GM12874 (cell line): ENCODE measurements around the gene SEZ6L.

Source experiments
- CTCF ChIP-seq: IDR thresholded peaks from 2 replicates; pipeline ENCODE4 v1.5.1; 2011; ENCODE audit warnings: low read depth, mild to moderate bottlenecking, control low read depth, low read length, moderate library complexity; ENCODE audit not compliant: insufficient read depth

SEZ6L gene

GRCh38 chr22:26285632-26286031, 116.4 kb downstream of the SEZ6L start:
- TF ChIP-seq CTCF, result no peak

GRCh38 chr22:26286091-26286820, 117.0 kb downstream of the SEZ6L start:
- no peak for TF ChIP-seq CTCF

- TF ChIP-seq CTCF, result no peak
Measured at GRCh38 chr22:26287382-26288225, 118.3 kb downstream of the SEZ6L start.

- no peak for TF ChIP-seq CTCF
Measured at GRCh38 chr22:26289611-26290101, 120.4 kb downstream of the SEZ6L start.

GRCh38 chr22:26291940-26292666, 122.8 kb downstream of the SEZ6L start:
- no peak for TF ChIP-seq CTCF

GRCh38 chr22:26292667-26292995, 123.4 kb downstream of the SEZ6L start:
- TF ChIP-seq CTCF, result no peak

GRCh38 chr22:26295563-26296126, 126.4 kb downstream of the SEZ6L start:
- TF ChIP-seq CTCF, result no peak
